Activated T-cell treated with anti-CD3 and anti-CD28 coated beads, Interleukin-2, amount 50 U/mL, for 48 hours (primary cell): Measurements from ENCODE around the gene ADAMTS14.

Source experiments
- DNase-seq, 2 experiments: peaks; one replicate each; pipeline ENCODE4 v3.0.0-alpha.2; 2020

The ADAMTS14 gene

DNA sequence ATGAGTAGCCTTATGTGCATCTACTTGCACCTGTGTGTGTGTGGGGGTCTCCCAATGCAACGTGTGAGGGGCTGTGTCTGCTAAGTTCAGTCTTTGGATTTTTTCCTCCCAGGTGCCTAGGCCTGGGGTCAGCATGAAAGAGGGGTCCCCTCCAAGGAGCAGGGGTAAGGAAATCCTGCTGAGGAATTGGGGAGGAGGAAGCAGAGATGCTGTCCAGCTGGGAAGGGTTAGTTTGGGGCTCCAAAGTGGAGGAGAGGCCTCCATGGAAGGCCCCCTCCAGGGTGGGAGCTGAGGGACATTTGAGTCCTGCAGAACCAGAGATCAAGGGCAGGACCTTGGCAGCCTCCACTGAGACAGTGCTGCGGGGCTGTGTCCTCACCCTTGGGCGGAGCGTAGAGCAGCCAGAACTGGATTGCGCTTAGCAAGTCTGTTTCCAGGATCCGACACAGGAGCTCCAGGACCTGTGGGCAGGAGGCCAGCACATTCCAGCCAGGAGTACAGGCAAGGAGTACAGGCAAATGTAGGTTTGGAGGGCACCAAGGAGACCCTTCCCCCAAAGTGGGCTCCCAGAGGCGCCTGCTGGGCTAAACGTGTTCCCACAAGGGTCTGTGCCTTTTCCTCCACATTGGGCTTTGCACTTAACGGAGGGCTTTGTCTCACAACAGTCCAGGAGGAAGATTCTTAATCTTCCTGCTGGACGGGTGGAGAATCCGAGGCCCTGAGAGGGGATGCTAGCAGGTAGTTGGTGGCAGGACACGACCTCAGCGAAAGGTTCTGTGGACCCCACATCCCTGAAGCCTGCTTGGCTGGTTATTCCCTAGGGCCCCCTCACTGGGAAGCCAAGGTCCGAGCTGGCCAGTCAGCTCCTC lies 102.7 kb downstream of the ADAMTS14 start:
- peak in 1 of 2 experiments; percentile 11 for DNase-seq

- DNase-seq = peak in 1 of 2 experiments; percentile 5
These were observed 103.6 kb downstream of the ADAMTS14 start for GRCh38 chr10:70775679-70776454.

DNA sequence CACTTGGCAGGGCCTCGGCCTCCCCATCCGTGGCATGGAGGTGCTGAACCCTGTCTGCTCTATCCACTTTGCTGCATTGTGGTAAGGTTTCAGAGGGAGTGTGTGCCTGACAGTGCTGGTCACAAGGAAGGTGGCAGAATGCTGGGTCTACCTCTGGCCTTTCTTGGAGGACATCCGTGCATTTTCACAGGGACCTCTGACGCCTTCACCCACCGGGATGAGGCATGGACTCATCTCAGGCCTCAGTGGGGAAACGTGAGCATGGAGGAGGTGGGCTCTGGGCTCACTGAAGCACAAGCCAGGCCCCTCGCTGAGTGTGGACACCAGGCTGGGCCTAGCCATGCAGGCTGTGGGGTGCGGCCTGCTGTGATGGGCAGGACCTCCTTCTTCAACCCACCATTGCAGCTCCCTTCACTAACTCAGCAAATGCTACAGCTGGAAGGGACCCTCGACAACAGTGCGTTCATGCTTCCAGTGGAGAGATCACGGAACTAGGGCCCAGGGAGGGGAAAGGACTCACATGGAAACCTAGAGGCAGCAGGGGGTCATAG lies 104.2 kb downstream of the ADAMTS14 start:
- peak in 1 of 2 experiments; percentile 10 for DNase-seq

DNA sequence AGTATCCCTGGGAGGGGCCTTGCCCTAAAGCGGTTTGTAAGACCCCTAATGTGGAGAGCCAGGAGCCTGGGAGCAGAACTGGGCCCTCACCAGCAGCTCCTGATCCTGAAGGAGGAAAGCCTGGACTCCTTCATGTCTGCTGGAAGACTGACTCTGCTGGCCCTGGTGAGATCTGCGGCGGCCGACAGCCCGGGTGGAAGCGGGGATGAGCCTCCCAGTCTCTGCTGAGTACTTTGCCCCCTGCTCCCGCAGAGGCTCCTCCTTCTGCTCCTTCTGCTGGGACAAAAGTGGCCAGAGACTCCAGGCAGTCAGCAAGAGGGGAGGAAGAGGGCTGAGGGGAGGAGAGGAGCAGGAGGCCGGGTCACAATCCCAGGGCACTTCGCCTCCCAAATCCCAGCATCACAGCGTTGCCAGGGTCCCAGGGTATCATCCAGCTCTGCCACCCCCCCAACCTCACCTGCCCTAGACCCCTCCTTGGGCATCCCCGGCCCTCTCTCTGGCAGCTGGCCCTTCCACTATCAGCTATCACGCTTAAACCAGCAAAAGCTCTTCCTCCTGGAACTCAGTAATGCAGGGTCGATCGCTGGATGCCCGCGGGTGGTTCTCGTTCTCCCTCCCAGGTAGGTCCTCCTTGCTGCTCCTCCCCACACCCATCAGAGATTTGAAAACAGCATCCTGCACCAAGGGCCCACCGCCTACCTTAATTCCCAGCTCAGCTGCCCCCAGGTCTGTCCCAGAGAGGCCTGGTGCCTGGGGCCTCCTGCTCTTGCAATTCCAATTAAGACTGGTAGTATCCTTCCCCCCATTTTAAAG lies 105.0 kb downstream of the ADAMTS14 start:
- DNase-seq = peak in 1 of 2 experiments; percentile 9

GRCh38 chr10:70778267-70778924 lies 106.1 kb downstream of the ADAMTS14 start:
- DNase-seq = peak in 1 of 2 experiments; percentile 2

DNA sequence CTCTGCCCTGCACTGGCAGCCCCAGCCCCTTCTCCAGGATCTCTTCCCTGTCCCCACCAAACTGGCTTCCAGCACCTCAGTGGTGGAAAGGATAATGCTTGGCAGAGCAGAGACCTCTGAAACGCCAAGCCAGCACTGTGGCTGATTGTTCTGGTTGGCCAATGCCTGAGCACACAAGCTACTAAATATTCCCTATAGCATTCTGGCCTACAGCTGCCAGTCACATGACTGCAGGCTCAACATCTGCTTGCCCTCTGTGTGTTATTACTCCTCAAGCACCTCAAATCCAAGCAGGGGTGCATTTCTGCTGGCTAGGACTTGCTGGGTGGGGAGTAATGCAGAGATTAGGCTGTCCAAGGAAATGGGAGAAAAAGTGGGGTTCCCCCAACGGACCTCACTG lies 106.8 kb downstream of the ADAMTS14 start:
- peak in 1 of 2 experiments; percentile 9 for DNase-seq

- no peak for DNase-seq
These were observed 107.4 kb downstream of the ADAMTS14 start for GRCh38 chr10:70779511-70780369.

GRCh38 chr10:70780370-70780760 lies 108.1 kb downstream of the ADAMTS14 start:
- DNase-seq = no peak

- no peak for DNase-seq
These were observed 108.5 kb downstream of the ADAMTS14 start for GRCh38 chr10:70780772-70781171.

GRCh38 chr10:70781461-70782051 lies 109.2 kb downstream of the ADAMTS14 start:
- DNase-seq = no peak

GRCh38 chr10:70782086-70782745 lies 109.9 kb downstream of the ADAMTS14 start:
- no peak for DNase-seq

- no peak for DNase-seq
These were observed 110.7 kb downstream of the ADAMTS14 start for GRCh38 chr10:70782746-70783680.

DNA sequence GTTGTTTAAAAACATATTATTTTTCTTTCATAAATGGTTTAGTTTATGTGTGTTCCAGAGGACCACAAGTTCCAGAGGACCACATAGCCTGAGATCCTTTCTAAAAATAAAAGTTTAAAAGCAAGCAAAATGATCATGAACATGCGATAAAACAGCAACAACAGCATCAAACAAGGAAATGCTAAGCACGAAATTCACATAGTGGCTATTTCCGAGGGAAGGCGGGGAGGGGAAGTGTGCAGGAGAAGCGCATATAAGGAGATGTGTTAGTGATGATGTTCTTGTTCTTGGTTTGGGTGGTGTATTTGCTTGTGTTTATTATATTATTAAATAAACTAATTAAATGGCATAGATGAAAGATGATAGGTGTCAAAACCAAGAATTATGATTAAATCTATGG lies 111.7 kb downstream of the ADAMTS14 start:
- no peak for DNase-seq

- no peak for DNase-seq
These were observed 112.2 kb downstream of the ADAMTS14 start for GRCh38 chr10:70784471-70784870.

DNA sequence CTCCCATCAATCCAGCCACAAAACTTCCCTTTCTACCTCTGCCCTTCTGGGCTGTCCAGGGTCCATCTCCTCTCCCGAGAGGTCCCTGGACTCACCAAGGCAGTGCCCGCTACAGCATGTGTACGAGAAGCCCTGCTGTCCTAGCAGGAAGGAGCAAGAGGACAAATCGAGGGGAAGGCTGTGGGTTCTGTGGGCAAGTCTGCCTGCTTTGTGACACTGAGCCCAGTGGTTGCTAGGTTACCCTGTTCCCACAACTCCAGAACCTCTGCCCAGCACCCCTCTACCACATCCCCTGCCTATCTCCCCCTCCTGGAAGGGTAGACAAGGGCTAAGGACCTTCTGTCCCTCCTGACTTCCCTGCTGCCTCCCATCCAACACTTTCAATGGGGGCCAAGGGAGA lies 112.9 kb downstream of the ADAMTS14 start, which contains the start of gene TBATA:
Gene TBATA (minus strand): TSS at position 188 of the 400 bp plus-strand sequence. CDS start 1,998 bp downstream, outside the sequence.
- no peak for DNase-seq

DNA sequence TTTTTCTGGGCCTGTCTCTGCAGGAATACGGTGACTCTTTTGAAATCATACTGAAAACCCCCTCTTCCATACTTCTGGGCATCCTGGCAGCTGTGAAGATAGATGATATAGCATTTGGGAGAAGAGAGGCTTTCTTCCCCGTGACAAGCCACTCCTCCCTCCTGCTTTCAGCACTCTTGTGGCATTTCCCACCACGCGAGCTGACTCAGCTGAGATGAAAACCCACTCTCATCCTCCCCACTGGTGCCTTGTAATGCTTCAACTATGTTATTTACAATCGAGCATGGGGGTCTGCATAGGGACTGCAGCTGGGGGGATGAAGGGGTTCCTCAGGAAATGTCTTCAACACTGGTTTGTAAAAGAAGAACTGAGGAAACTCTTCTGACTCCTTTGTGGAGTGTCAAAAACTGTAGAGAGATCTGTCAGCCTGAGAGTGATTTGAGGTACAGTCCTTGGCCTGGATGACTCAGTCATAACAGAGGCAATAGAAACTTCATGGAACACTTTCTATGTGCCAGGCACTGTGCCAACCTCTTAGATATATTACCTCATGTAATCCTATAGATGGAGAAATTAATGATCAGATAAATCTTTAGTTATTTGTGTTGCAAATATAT lies 114.6 kb downstream of the ADAMTS14 start:
- peak; percentile 46 for DNase-seq

- no peak for DNase-seq
These were observed 119.2 kb downstream of the ADAMTS14 start for GRCh38 chr10:70791386-70792039.

DNA sequence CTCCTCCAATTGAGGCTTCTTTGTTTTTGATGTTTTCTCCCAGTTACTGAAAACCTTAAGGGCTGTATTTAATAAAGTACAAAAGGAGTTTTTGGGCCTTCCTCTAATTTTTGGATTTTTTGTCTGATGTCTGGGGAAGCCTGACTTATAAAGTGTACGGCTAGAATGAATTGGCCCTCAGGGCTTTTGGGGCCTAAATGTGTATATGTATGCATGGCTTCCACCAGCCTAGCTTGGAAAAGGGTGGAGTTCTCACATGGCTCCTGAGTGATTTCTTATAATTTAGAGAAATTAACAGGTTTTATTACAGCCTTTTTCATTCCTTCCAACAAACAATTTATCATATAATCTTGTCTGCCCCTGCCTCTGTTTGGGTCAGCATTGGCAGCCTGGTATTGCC lies 123.3 kb downstream of the ADAMTS14 start:
- DNase-seq = no peak
